T-helper 22 cell (primary cell): Measurements from ENCODE around the gene KCNJ6.

Experiments
- DNase-seq: peaks from one replicate; pipeline ENCODE4 v3.0.0-alpha.2; 2020; ENCODE audit warnings: low read depth

Gene KCNJ6

DNA sequence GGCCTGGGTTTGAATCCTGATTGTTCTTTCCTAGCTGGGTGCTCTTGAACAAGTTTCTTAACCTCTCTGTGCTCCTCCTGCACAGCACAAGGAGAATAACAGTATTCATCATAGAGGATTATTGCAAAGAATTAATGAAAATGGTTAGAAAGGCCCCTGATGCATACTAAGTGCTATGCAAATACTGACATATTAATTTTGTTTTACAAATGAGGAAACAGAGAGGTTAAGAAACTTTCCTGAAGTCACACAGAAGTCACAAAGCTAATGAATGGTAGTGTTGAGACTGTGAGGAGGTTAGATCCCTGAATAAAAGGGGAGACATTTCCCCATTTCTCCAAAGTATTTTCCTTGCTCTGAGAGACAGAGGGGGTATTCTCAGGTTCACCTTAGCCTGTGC, 99.0 kb downstream of the KCNJ6 start:
- DNase-seq = no peak

DNA sequence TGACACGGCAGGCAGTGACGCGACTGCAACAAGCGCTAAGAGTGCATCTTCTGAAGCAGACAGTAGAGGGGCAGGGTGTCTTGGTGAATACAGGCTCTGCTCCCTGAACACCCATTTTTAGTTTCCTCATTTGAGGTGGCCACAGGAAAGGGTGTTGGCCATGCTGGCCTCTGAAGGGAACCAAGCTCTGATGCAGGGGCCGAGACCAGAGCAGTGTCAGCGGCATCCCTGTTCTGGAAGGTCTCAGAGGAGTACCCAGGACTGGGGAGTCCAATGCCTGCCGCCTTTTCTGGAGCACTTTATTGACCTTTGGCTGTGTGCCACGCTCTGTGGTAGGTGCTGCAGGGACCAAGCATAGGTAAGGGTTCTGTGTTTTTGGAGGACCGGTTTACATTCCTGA, 100.4 kb downstream of the KCNJ6 start:
- DNase-seq = no peak

DNA sequence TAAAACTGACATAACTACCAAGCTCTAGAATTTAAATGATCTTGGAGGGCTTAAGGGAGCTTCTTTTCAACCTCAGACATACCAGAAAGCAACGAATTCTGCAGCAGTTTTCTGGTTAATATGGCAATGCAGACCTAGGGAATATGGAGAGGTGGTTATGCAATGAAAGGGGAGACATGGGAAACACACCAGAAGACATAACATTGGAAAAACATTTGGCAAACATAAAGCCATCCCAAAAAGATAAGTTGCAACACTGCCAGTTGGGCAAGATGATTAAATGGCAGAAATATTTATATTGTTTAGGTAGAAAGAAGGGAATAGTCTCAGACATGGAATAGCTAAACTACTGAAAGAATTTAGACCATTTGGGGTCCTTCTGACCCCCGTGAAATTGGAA, 104.5 kb downstream of the KCNJ6 start:
- DNase-seq = no peak

DNA sequence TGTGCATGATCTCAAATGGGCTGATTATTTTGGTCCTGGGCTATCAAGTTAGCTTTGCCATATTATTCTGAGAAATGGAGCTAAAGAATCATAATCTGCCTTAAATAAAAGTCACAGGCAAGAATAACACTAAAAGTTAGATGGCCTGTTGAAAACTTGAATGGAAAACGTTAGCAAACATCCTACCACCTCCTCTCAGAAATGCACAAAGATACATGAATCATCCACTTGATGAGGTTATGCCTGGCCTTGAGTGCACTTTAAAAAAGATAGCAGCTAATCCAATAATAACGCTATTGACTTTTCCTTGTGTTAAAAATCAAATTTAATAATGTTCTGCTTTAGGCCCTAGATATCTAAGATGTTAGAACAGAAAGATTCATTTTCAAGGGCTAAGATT, 108.0 kb downstream of the KCNJ6 start:
- DNase-seq = no peak

DNA sequence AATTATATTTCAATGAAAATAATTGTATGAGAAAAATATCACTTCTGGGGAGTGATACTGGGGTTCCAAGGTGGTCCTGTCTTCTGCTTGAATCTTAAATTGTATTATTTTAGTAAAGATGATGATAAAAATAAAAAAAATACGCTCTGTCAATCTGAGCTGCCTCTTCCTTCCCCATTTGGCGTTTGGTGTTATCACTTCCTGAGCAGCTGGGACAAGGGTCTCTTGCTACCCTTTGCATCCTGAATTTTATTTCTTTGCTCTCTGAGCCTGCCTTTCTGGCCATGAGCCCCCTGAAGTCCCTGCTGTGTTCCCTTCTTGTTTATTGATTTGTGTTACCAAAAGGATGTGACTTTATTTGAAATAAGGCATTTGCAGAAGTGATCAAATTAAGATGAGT, 111.0 kb downstream of the KCNJ6 start:
- no peak for DNase-seq

DNA sequence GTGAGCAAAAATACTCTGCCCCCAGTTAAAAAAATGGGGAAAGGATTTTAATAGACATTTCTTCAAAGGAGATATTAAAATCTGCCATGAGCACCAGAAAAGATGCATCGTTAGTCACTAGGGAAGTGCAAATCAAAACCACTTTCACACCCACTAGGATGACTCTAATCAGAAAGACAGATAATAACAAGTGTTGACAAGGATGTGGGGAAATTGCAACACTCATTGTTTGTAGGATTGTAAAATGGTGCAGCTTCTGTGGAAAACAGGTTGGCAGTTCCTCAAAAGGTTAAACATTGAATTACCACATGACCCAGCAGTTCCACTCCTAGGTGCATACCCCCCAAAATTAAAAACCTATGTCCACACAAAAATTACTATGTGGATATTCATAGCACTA, 112.3 kb downstream of the KCNJ6 start:
- DNase-seq = no peak

DNA sequence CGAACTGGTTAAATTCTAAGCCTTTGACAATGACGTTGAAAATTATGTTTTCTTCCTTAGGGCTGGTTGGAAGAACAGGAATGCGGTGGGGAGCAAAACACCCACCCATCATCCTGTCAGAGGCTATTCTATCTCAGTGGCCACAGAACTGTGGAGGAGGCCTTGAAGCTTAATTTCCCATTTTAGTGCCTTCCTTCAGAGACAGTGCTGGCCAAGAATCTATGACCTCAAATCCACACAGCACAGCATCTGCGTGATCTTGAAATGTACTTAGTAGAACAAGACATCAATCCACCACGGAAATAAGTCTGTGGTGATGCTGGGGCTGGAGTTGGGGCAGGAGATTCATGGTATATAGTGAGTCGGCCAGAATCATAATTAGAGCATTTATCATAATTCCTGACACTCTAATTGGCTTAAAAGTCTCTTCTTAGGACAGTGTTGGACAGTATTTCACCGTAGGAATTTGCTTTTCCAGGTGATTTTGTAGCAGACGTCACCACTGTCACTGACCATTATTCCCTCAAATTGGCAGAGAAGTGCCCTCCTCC, 113.1 kb downstream of the KCNJ6 start:
- DNase-seq = no peak

DNA sequence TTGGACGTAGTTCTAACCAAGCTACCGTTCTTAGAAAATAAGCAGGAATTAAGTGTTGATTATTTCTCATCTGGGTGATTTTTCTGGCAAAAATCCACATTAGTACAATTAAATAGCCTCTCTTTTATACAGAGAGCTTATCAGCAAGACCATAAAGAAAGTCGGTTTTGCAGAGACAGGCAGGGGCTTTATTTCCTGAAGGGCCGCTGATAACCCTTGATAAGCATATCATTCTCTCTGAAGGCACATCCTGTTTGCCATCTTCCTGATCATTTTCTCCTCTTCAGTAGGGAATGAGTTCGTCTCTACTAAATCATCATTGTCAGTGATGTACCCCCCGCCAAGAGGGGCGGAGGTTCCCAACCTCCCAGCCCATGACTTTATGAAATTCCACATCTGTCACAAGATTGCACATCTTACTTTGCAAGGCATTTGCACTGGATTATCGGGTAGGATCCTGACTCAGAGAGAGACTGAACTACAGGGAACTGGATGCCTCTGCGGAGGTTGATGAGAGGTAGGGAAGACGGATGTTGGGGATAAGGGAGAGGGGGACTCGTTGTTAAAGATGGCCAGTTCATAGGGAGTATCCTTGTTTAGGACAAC, 115.7 kb downstream of the KCNJ6 start:
- DNase-seq = no peak

DNA sequence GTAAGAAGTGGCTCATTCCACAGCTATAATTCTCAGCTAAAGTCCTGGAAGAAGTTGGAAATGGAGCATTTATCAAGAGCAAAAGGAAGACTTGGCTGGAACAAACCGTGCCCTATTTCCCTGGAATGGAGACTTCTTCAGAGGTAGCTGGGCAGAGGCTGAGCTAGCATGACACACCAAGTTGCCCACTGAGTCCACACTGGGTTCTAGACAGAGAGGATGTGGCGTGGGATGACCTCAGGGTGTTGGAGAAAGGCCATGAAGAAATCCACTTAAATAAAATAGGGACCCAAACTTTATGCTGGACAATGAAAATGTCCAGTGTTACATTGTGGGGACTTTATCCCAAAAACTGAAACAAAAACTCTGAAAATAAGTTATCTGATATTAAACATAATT, 116.2 kb downstream of the KCNJ6 start:
- no peak for DNase-seq

DNA sequence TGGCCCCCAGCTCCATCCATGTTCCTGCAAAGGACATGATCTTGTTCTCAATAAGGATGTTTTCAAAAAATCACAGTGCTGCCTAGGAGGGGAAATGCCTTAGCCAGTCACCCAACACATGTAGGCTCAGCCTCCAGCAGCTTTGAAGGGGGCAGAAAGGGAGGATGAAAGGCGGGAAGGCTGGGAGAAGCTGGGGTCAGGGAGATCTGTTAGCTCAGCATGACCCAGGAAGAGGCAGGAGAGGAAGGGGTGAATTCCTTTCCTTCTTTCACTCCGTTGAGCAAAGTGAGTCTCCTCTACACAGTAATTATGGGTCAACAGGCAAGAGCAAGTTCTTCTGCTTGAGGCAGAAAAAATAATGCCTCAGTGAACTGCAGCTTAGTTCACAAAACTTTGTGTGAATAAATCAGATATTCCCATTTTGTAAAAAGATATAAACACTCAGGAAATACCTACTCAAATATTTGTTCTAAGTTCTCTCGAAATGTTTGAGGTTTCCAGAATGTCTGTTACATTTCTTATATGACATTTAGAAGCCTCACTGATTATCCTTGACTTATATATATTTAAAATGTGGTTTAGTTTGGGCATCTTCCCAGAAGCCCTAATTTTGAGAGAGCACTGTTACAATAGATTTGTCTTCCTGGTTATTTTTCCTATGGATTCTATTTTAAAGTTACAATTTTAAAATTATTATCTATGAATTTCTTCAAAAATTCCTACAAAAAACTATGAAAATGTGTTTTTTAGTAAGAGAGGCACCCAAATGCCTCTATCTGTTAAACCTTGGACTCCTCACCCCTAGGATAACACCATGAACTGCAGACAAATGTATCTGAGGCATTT, 116.8 kb downstream of the KCNJ6 start:
- no peak for DNase-seq

DNA sequence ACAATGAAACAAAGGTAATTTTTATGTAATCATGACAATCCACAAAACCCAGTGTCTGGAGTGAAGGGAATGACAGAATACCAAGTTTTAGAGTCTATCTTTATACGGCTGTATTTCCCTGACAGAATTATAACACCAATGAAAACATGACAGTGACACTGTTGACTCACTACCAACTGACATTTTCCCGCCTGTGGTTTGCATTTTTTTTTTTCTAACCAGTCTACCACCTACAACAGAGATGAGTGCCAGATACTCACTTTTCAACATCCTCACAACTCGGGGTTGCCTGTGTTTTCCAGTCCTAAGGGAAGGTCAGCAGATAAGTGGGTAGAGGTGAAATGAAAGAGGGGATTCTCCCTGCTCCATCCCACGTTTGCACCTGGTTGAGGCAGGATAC, 118.9 kb downstream of the KCNJ6 start:
- DNase-seq = no peak

DNA sequence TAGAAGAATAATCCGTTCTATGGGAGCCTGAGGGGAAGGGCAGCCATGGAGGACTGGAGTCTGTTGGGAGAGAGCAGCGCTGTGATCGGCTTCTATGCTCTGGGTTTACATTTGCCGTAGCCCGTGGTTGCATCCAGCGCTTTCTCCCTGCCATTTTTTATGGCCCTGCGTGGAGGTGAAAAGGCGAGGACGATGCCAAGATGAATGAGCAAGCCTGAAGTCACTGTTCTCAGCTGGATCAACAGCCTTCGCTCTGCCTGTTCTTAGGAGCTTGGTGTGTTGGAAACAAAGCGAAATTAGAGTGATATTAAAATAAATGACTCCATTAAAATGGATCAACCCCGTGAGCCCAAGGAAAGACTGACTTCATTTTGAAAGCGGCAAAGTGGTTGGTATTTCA, 120.2 kb downstream of the KCNJ6 start:
- no peak for DNase-seq

DNA sequence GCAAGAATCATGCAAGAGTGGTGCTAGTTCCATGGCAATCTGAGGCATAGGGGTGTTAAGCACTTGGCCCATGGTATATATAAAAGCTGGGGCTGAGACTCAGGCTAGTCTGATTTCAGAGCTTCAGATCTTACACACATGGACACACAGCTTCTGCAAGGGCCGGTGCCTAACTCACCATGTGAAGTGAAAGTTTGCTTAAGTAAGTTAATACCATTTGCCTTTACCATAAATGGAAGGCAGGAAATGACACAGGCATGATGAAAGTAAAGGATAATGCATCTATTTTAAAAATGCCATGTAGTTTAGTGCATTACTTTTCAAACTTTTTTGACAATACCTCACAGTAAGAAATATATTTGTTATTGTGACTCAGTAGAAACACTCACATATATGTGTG, 122.6 kb downstream of the KCNJ6 start:
- DNase-seq = no peak

DNA sequence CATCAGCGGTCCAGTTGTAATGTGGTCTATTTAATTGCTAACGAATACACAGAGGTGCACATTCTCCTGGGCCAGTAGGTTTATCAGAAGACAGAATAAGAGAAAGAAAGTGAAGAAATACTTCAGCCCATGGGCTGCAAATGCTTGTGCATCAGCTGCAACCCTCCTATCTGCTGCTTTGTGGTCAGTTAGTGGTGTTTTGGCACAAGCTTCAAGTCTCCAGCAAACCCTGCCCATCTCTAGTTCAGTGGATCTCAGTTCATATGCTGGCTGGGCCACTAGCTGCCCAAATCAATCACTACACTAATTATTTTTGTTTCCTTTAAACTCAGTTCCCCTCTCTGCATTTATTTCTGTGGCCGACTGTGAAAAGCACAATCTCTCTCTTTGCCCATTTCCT, 124.2 kb downstream of the KCNJ6 start:
- DNase-seq = no peak

DNA sequence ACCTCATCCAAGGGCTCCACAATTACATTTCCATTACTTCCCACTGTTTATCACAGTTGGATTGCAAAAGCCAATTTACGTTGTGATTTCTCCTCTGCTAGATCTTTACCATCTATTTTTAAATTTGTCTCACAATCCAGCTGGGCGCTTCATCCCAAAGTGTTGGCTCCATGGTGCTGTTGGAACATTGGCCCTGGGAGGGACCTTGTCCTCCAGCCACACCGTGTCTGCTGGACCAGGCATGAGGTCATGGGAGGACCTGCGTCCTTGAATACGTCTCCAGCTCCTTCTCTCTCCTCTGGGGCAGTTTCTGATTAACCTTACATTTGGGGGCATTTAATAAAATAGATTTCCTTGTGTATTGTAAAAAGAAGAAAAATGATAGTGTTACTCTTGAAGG, 125.4 kb downstream of the KCNJ6 start:
- DNase-seq = no peak

DNA sequence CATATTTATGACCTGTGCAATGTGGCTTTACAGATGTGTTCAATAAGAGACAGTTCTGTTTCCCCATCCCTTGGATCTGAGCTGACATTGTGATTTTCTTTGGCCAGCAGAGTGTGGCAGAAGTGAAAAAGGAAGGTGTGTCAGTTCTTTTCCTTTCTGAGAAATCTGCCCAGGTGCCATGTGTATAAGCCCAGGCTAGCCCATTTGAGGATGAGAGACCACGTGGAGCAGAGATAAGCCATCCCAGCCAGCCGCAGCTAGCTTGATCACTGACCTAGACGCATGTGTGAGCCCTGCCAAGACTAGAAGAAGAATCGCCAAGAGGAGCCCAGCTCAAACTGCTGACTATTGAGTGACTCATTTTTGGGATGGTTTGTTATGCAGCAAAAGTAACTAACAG, 127.8 kb downstream of the KCNJ6 start:
- DNase-seq = no peak

DNA sequence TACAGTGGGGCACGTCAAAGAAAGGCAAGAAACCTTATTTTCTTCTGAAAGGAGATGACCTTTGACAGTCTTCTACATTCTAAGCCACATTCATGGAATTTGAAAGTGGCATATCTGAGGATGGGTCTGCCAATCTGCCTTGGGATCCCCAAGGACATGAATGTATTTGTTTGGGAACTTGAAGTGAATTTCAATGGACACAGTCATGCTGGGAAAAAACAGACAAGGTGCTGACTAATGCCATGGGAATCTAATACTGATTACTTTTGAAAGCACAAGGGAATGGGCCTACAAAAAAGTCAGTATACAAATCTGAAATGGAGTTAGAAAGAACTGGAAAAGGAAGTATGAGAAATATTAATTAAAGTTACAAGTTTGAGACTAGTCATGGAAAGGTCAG, 128.8 kb downstream of the KCNJ6 start:
- DNase-seq = no peak

DNA sequence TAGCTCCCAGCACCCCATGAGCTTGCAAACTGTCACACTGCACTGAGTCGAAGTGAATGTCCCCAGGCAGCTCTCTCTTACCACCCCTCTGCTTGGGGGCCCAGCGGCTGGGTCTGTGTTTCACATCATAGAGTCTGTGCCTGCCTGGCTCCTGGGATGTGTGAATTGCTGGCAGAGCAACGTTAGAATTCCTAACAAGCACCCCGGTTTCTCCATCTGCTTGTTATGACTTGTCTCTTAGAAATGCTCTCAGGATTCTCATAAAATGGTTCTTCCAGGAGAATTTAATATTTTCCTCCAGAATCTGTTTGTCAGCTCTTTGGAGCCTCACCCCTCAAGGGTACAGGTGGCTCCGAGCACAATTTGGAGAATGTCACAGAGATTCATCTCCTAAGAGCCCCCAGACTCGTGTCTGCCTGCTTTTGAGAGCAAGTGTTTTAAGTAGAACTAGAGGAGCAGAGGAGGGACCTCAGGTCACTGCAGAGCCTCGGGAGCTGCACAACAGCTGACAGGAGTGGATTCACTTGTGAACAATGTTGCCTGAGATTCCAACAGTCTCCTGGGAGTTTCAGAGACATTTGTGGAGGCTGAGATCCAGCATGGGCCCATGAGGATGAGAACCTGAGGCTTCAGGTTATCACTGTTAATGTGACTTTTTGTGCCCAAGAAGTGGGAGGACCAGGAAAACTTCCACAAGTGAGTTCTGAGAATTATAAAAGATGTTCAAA, 131.5 kb downstream of the KCNJ6 start:
- DNase-seq = no peak

DNA sequence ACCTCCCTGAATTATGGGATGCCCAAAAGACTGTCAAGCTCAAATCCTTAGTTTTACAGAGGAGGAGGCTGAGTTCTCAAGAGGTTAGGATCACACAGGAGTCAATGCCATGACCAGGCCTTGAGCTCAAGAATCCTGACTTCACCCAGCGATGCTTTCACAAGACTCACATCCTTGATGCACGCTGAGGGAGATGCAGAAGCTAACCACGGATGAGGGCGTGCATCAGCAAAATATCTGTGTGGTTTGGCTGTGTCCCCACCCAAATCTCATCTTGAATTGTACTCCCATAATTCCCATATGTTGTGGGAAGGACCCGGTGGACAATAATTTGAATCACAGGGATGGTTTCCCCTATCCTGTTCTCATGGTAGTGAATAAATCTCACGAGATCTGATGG, 133.2 kb downstream of the KCNJ6 start:
- no peak for DNase-seq

DNA sequence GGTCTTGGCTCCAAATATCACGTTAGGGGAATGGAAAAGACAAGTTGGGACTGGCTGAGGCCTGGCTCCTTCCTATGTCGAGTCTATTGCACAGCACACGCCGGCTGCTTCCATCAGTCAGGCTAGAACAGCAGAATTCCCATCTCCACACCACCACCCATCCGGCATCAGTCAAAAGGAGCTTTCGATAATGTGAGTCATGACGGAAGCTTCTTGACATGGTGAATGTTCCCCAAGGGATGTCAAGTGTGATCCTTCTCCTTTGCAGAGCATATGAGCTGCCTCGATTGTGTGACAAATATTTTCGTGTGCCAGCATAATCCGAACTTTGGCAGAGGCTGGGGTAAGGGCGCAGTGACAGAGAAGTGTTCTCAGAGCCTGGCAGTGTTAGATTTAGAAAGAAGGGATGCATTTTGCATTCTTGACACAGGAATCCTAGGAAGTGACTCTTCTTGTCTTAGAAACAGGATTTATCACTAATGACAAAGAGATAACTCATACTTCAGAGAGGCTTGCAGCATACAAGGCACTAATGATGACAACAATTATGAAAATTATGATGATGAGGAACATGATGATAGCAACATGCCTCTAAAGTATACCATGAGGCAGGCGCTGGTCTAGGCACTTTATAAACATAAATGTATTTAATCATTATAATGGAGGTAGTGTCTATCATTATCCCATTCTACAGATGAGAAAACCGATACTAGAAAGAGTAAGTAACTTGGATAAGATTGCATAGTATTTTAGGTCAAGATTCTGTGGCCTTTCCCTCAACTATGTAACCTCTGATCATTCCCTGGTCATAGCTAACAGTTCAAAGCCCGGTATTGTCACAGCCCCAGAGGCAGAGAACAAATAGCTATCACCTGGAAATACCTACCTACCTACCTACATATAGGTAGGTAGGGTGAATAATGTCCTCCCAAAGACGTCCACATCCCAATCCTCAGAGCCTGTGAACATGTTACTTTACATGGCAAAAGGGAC, 135.0 kb downstream of the KCNJ6 start:
- no peak for DNase-seq

DNA sequence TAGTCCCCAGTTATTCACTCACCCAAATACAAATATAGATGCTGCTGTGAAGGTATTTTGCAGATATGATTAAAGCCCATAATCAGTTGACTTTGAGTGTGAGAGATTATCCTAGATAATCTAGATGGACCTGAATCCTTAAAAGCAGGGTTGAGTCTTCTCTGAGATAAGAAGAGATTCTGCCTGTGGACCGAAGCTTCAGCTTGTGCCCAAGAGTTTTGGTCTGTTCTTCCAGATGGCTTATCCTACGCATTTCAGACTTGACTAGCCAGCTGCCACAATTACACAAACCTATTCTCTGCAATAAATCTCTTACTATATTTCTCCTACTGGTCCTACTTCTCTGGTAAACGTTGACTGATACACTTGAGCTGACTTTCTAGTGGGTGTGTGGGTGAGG, 145.1 kb downstream of the KCNJ6 start:
- no peak for DNase-seq

DNA sequence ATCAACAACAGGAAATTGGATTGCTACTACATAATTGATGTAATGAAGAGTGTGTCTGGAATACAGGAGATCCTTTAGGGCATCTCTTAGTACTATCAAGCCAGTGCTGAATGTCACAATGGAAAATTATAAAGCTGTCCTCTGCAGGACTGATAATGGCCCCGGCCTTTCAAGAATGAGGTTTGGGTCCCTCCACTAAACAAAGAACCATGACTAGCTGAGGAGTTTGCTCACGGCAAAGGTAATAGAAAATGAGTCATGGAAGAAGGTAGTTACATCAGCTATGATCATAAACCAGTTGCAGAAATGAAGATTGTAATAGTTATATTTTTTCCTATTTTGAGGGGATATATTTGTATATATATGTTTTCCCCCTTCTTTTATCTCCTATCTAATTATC, 145.8 kb downstream of the KCNJ6 start:
- DNase-seq = no peak
